HG03558 (cell line): Measurements from ENCODE around the gene PSMB11.
"Not testable (repeated sequence)": the region's sequence is repeated elsewhere in the genome, so short reads cannot be mapped to it uniquely, and the experiment has no call there.

Experiments
- ATAC-seq: cut with Tn5 transposase; IDR thresholded peaks from one replicate; pipeline ENCODE4 v1.9.1; 2021; ENCODE audit warnings: moderate number of reproducible peaks; ENCODE audit not compliant: unreplicated experiment; ENCODE audit errors: extremely low read depth

PSMB11 gene, protein sequence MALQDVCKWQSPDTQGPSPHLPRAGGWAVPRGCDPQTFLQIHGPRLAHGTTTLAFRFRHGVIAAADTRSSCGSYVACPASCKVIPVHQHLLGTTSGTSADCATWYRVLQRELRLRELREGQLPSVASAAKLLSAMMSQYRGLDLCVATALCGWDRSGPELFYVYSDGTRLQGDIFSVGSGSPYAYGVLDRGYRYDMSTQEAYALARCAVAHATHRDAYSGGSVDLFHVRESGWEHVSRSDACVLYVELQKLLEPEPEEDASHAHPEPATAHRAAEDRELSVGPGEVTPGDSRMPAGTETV

DNA sequence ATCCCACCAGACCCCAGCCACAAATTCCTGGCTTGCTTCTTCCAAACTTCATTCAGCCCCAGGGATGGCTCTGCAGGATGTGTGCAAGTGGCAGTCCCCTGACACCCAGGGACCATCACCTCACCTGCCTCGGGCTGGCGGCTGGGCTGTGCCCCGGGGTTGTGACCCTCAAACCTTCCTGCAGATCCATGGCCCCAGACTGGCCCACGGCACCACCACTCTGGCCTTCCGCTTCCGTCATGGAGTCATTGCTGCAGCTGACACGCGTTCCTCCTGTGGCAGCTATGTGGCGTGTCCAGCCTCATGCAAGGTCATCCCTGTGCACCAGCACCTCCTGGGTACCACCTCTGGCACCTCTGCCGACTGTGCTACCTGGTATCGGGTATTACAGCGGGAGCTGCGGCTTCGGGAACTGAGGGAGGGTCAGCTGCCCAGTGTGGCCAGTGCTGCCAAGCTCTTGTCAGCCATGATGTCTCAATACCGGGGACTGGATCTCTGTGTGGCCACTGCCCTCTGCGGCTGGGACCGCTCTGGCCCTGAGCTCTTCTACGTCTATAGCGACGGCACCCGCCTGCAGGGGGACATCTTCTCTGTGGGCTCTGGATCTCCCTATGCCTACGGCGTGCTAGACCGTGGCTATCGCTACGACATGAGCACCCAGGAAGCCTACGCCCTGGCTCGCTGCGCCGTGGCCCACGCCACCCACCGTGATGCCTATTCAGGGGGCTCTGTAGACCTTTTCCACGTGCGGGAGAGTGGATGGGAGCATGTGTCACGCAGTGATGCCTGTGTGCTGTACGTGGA lies at the start of gene PSMB11:
Gene PSMB11 (plus strand): TSS at position 51 of the 804 bp plus-strand sequence. CDS start 14 bp downstream, at position 65.
- ATAC-seq, result no peak

DNA sequence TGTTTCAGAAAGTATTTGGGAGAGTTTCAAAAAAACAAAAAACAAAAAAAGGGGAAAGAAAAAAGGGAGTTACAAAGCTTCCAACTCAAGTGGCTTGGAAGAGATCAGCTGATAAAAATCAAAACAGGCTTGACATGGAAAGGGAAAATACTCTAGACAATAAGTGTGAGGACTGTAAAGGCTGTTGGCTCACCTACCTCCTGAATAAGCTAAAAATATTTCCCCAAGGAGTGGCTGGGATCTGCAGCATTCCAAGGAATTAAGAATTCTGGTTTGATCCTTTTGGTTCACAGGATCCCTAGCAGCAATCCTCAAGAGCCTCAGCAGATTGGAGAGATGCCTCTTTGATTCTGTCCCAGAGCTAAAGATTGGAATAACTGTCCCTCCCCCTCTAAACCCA lies 48.5 kb upstream of the PSMB11 start:
- no peak for ATAC-seq

- no peak for ATAC-seq
Measured at GRCh38 chr14:22994762-22995275, 47.2 kb upstream of the PSMB11 start.

DNA sequence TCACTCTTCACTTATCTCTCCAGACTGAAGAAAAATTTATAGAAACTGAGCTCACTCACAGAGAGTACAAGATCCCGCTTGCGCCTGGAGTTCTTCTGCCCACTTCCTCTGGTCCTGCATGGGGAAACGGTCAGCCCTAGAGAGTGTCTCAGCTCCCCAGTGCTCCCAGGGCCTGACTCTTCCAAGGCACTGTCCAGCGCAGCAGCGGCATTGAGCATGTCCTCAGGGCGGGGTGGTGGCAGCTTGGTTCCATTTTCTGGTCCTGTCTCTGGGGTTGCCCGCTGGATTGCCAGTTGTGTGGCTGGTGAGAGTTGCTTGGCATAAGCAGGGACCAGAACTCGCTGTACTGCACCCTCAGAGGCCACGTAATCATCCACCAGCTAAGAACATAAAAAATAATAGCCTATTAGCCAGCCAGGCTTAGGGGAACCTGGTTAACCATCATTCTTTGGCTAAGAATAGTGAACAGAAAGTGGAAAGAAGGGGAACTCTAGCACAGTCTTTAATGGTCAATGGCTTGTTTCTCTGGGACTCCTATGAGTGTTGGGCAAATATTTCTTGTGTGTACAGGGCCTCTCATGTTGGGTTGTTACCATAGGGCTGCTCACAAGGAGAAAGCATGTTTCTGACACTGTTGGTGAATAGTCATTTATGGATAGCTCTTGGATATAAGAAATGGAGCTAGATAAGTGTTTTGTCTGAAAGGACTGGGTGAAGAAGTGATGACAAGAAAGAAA lies 46.0 kb upstream of the PSMB11 start:
- no peak for ATAC-seq

- ATAC-seq, result no peak
Measured at GRCh38 chr14:22996768-22997654, 45.0 kb upstream of the PSMB11 start.

DNA sequence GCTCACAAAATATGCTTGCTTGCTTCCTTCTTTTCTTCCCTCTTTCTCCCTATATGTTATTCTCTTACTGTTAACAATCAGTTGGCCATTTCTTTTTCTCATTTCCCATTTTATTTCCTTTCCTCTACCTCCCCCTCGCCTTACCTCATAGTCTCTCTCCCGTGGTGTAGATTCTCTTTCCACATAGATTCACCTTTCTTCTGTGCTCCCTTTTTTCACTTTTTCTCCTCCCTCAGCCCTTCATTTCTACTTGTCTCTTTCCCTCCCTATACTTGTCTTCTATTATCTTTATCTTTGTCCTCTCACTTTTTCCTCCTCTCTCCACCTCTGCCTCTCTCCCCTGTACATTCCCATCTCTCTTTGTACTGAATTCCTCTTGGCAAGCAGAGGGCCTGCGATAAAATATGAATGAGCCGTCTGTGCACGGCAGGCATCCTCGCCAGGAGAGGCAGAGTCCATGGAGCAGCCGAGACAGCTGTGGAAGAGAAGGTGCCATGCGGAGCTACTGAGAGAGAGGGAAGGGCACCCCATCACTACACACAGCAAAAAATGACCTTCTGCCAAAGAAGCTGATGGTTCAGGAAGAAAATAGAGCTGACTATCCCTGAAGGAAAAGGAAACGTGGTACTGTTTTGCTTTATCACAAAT lies 44.2 kb upstream of the PSMB11 start:
- no peak for ATAC-seq

GRCh38 chr14:22998329-22999012 lies 43.5 kb upstream of the PSMB11 start:
- no peak for ATAC-seq

DNA sequence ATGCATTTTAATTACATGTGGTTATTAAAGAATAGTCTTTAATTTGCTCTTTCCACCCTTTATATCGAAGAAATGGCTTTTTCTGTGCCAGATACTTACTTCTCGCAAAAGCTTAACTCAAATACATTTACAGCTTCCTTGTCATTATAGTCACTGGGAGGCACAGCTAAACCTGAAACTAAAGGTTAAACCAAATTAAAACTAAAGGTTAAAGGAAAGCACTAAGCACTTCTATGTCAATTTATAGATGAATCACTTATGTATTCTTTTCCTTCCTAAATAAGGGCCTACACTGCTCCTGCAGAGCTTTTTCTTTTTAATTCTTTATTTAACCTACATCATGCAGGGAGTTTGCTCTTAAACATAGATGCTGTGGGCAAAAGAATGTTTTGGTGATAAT lies 41.2 kb upstream of the PSMB11 start:
- ATAC-seq, result no peak

- ATAC-seq, result no peak
Measured at GRCh38 chr14:23002592-23002991, 39.4 kb upstream of the PSMB11 start.

DNA sequence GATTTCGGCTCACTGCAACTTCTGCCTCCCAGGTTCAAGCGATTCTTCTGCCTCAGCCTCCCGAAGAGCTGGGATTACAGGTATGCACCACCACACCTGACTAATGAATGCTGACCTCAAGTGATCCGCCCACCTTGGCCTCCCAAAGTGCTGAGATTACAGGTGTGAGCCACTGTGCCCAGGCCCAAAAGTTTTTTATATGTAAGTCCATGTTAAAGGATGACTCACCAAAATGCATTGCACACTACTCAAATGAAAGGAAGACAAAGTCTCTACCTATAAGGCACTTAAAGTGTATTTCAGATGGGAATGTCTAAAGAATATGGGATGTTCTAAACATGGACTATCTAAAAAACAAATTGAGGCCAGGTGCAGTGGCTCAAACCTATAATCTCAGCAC lies 37.7 kb upstream of the PSMB11 start:
- not testable (repeated sequence) for ATAC-seq

GRCh38 chr14:23005451-23006187 lies 36.4 kb upstream of the PSMB11 start:
- ATAC-seq, result no peak

GRCh38 chr14:23006188-23006534 lies 35.9 kb upstream of the PSMB11 start:
- ATAC-seq, result no peak

DNA sequence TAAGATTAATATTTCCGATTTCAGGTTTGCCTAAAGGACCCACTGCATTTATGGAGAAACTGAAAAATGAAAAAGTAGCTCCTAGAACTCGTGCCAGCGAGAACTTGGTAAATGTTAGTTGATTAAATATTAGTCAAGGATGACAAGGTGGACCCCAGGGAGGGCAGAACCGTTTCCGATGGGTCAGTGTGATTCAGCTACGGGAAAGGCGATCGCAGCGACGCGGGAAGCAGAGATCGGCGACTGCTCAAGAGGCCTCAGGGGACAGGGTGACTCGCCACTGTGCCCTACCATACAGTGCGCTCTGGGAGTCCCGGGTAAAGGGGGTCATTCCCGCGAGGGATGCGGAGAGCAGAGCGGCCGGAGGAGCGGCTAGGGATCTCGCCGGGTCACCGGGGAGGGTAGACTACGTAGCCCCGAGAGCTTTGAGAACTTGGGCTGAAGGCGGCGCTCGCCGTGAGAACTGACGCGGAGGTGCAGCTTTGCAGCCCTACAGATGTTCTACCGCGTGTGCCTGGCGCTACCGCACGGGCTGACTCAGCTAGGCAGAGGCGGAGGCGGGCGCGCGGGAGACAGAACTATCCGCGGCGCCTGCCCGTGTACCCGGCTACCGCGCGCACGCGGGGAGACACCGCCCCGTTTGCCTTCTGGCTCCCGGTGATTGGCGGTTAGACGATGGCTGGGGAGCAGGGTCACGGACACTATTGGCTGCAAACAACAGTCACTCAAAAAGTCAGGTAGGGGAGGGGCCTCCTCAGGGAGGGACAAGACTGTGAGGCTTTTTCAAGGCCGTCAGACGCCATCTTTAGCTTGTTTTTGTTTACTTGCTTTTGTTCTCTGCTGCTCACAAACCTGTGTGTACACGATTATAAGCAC lies 35.2 kb upstream of the PSMB11 start:
- ATAC-seq, result peak; percentile 82

DNA sequence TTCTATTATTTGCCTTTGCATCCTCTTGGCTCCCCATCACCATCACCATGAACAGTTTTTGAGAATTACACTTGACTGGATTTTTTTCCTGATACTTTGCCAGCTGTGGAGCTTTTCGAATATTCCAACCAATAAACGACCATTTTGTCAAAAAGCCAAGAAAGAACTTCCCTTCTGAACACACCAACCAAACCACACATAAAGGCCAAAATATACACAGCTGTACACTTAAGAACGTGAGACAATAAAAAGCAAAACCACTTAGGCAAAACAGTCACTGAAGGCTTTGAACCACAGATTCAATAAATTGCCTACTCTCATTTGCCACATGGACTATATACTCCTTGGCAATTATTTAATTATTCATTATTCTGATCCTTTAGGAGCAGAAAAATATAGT lies 33.2 kb upstream of the PSMB11 start:
- no peak for ATAC-seq

- ATAC-seq, result no peak
Measured at GRCh38 chr14:23009483-23009938, 32.5 kb upstream of the PSMB11 start.

GRCh38 chr14:23009939-23010726 lies 31.9 kb upstream of the PSMB11 start, which contains the start of gene C14orf93:
TSS of gene C14orf93 (minus strand) at chr14:23010143. CDS start at chr14:22999023, 11,120 bp downstream.
- no peak for ATAC-seq
